Fibroblast of lung (primary cell): ENCODE results near the gene EFS. TPM values are rescaled to one million over a fixed set of nuclear protein-coding genes. Genes with fewer than 3 reads are reported as not detected.

Experiments
- DNase-seq, 2 donors: peaks; one replicate each; pipeline versions ENCODE4 v3.0.0 to v3.0.0-alpha.2; 2010; ENCODE audit warnings: low read depth in 2 of 2
- H2AFZ ChIP-seq: 2 replicates; pipeline ENCODE4 v1.5.1; 2012; ENCODE audit warnings: low read length, control low read depth, inconsistent platforms
- H3K27ac ChIP-seq: 2 replicates; pipeline ENCODE4 v1.5.1; 2011; ENCODE audit warnings: low read length, control low read depth; ENCODE audit not compliant: insufficient read depth
- H3K27me3 ChIP-seq: 2 replicates; pipeline ENCODE4 v1.5.1; 2011; ENCODE audit warnings: mild to moderate bottlenecking, low read length; ENCODE audit not compliant: control insufficient read depth, insufficient read depth
- H3K36me3 ChIP-seq: 2 replicates; pipeline ENCODE4 v1.5.1; 2011; ENCODE audit warnings: low read length; ENCODE audit not compliant: control insufficient read depth, insufficient read depth
- H3K4me1 ChIP-seq: 2 replicates; pipeline ENCODE4 v1.5.1; 2011; ENCODE audit warnings: low read length; ENCODE audit not compliant: control insufficient read depth, insufficient read depth; ENCODE audit errors: extremely low read depth
- H3K4me2 ChIP-seq: 2 replicates; pipeline ENCODE4 v1.5.1; 2011; ENCODE audit warnings: low read length, control low read depth; ENCODE audit not compliant: insufficient read depth; ENCODE audit errors: extremely low read depth
- H3K4me3 ChIP-seq, 4 experiments: fragments of 200-600 bp in 1 of 4; sonication (generic) in 1 of 4; replicated peaks in 1 of 4; 2 replicates each; pipeline ENCODE4 v1.5.1; 2011 to 2016; ENCODE audit warnings: low read length in 4 of 4, low read depth in 3 of 4, mild to moderate bottlenecking in 3 of 4, control low read depth in 2 of 4, inconsistent platforms in 1 of 4, mixed read lengths in 1 of 4; ENCODE audit not compliant: insufficient read depth in 1 of 4; ENCODE audit errors: control extremely low read depth in 1 of 4
- H3K79me2 ChIP-seq: 2 replicates; pipeline ENCODE4 v1.5.1; 2012; ENCODE audit warnings: mild to moderate bottlenecking, low read length, inconsistent platforms; ENCODE audit not compliant: control insufficient read depth, insufficient read depth
- H3K9ac ChIP-seq: 2 replicates; pipeline ENCODE4 v1.5.1; 2011; ENCODE audit warnings: mild to moderate bottlenecking, low read length, control low read depth; ENCODE audit not compliant: insufficient read depth
- H3K9me3 ChIP-seq: 2 replicates; pipeline ENCODE4 v1.5.1; 2012; ENCODE audit warnings: low read depth, low read length; ENCODE audit not compliant: control insufficient read depth, insufficient read depth
- H4K20me1 ChIP-seq: 2 replicates; pipeline ENCODE4 v1.5.1; 2011; ENCODE audit warnings: low read length; ENCODE audit not compliant: control insufficient read depth, insufficient read depth; ENCODE audit errors: extremely low read depth
- EZH2 ChIP-seq: IDR thresholded peaks from 2 replicates; pipeline ENCODE4 v1.5.1; 2012; ENCODE audit warnings: low read length, control low read depth, mild to moderate bottlenecking; ENCODE audit errors: missing control alignments
- polyA plus RNA-seq, 2 donors: library from polyadenylated mRNA; depleted of rRNA in 1 of 2; stranded (reverse) in 1 of 2; unstranded in 1 of 2; fragments of >200 nt; gene quantifications; 2 replicates each; pipeline ENCODE4 v1.2.1, GENCODE V29; 2011 to 2012; ENCODE audit warnings: missing spikeins in 1 of 2
- total RNA-seq: library from RNA; depleted of rRNA; stranded (reverse); fragments of >200 nt; gene quantifications from 2 replicates; pipeline ENCODE4 v1.2.1, GENCODE V29; 2014
- TF ChIP-seq, protein P1 (sequence below), 2 donors: IDR thresholded peaks in 1 of 2; conservative IDR thresholded peaks in 1 of 2; 1 replicate in 1 of 2; 2 replicates in 1 of 2; pipeline ENCODE4 v1.5.1; 2011 to 2012; ENCODE audit warnings: low read length in 2 of 2, control low read depth in 1 of 2, inconsistent platforms in 1 of 2, low read depth in 1 of 2, mild to moderate bottlenecking in 1 of 2

The EFS gene
- total and polyA plus RNA-seq, 2 donors (not counting 1 experiment from before 2014, with no cell fraction given): 2.3 to 12.2 TPM

DNA sequence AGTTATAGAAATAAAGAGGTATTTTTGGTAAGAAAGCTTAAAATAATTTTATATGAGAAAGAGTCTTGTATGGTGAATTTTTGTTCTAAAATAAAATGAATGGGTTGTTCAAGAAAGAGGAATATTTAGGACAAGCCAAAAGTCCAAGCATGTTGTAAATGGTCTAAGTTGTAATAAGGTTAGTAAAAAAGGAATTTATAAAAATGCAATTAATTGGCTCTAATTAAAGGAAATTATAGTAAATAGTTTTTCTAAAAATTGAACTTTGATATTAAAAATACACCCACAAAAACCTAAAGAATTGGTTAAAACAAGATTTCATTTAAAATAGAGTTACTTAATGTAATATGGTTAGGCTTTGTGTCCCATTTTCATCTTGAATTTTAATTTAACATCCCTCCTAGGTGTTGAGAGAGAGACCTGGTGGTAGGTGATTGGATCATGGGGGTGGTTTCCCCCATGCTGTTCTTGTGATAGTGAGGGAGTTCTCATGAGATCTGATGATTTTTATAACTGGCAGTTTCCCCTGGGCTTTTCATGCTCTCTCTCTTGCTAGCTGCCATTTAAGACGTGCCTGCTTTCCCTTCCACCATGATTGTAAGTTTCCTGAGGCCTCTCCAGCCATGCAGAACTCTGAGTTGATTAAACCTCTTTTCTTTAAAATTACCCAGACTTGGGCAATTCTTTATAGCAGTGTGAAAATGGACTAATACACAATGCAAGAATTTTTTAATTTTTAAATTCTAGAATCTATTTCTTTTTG lies 25.3 kb downstream of the EFS start:
- H3K4me3 ChIP-seq: no peak overlapping the region

DNA sequence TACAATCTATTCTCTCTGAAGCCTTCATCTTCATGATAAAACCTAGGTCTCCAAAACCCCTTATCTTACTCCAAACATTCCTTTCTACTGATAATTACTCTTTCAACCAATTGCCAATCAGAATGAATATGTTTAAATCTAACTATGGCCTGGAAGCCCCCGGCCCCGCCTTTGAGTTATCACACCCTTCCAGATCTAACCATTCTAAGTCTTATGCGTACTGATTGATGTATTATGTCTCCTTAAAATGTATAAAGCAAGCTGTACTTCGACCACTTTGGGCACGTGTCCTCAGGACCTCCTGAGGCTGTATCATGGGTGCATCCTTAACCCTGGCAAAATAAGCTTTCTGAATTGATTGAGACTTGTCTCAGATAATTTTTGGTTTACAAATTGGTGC lies 29.3 kb downstream of the EFS start:
- H3K4me2 ChIP-seq: no peak overlapping the region
- H3K9ac ChIP-seq: no peak overlapping the region
- H3K9me3 ChIP-seq: no peaks in the 10 kb centered on the region
- no peak for DNase-seq
- no peaks in the 10 kb centered on the region for H4K20me1 ChIP-seq
- H2AFZ ChIP-seq: no peak overlapping the region
- TF ChIP-seq, protein P1, sequence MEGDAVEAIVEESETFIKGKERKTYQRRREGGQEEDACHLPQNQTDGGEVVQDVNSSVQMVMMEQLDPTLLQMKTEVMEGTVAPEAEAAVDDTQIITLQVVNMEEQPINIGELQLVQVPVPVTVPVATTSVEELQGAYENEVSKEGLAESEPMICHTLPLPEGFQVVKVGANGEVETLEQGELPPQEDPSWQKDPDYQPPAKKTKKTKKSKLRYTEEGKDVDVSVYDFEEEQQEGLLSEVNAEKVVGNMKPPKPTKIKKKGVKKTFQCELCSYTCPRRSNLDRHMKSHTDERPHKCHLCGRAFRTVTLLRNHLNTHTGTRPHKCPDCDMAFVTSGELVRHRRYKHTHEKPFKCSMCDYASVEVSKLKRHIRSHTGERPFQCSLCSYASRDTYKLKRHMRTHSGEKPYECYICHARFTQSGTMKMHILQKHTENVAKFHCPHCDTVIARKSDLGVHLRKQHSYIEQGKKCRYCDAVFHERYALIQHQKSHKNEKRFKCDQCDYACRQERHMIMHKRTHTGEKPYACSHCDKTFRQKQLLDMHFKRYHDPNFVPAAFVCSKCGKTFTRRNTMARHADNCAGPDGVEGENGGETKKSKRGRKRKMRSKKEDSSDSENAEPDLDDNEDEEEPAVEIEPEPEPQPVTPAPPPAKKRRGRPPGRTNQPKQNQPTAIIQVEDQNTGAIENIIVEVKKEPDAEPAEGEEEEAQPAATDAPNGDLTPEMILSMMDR (conservative IDR thresholded peaks at IDR 0.05 in 1 of 2, IDR thresholded peaks at IDR 0.05 in 1 of 2; ENCODE audit: low read depth in 1 of 2, low read length in 2 of 2): no peak
- TF ChIP-seq EZH2: no peak
- no peaks in the 10 kb centered on the region for H3K79me2 ChIP-seq
- no peaks in the 10 kb centered on the region for H3K4me1 ChIP-seq
- no peaks in the 10 kb centered on the region for H3K27me3 ChIP-seq
- H3K27ac ChIP-seq: no peak overlapping the region
- H3K4me3 ChIP-seq: no peak overlapping the region
- no peaks in the 10 kb centered on the region for H3K36me3 ChIP-seq

More for the DNA sequence above, 25.3 kb downstream of the EFS start:
- H3K36me3 ChIP-seq: no peaks in the 10 kb centered on the region
- no peak overlapping the region for H2AFZ ChIP-seq
- no peak for DNase-seq
- H3K9ac ChIP-seq: no peak overlapping the region
- no peaks in the 10 kb centered on the region for H3K4me1 ChIP-seq
- no peak for TF ChIP-seq EZH2
- TF ChIP-seq, protein P1 (conservative IDR thresholded peaks at IDR 0.05 in 1 of 2, IDR thresholded peaks at IDR 0.05 in 1 of 2; ENCODE audit: low read depth in 1 of 2, low read length in 2 of 2): no peak
- no peaks in the 10 kb centered on the region for H3K9me3 ChIP-seq
- H3K79me2 ChIP-seq: no peaks in the 10 kb centered on the region
- H3K27ac ChIP-seq: no peak overlapping the region
- no peaks in the 10 kb centered on the region for H3K27me3 ChIP-seq
- H3K4me2 ChIP-seq: no peak overlapping the region
- H4K20me1 ChIP-seq: no peaks in the 10 kb centered on the region

DNA sequence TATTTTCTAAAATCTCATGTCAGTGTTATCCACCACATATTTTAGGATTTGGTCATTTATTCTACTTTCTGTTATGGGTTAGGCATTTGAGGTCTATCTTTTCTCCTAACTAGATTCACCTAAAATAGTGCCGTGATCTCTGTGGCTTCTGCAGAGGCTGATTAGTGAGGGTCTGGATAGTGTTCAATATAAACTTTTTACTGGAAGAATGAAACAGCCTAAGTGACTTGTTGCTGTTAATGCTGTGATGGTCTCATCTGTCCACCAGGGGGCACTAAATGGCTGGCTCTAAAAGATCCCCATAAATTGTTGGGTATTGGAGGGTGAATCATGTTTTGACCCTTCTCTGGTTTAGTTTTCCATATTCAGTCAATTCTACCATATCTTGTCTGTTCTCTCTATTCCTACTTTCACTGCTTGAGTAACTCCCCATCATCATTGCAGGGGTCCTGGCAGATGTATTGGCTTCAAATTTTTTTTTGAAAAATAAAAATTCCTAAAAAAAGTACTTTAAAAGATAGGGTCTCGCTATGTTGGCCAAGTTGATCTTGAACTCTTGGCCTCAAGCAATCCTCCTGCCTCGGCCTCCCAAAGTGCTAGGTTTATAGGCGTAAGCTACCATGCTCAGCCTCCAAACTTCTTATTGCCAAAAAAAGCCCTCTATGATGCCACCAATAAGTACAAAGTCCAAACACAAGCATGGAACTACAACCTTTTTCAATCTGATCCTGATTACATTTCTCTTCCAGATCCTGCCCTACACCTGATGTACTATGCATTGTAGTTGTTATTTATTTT lies 36.8 kb downstream of the EFS start:
- Histone ChIP-seq H2AFZ (no peak overlapping the region), H3K36me3 (peaks cover 10% of the 10 kb centered on the region), H3K9me3 (no peaks in the 10 kb centered on the region), H3K4me3 (no peak overlapping the region), H3K4me2 (no peak overlapping the region), H3K27ac (no peak overlapping the region), H3K4me1 (peaks cover under 1% of the 10 kb centered on the region), H4K20me1 (no peaks in the 10 kb centered on the region), H3K27me3 (no peaks in the 10 kb centered on the region), H3K9ac (no peak overlapping the region), H3K79me2 (peaks cover 8% of the 10 kb centered on the region)
- TF ChIP-seq, protein P1 (conservative IDR thresholded peaks at IDR 0.05 in 1 of 2, IDR thresholded peaks at IDR 0.05 in 1 of 2; ENCODE audit: low read depth in 1 of 2, low read length in 2 of 2): peak; percentile 87 to 90
- TF ChIP-seq EZH2: no peak
- DNase-seq: peak; percentile 64 to 85
